Lower lobe of right lung (tissue), 2 donors: ENCODE results near the gene PPP1R27. TPM values are rescaled to one million over a fixed set of nuclear protein-coding genes. Genes with fewer than 3 reads are reported as not detected.
"Not testable (repeated sequence)": the region's sequence is repeated elsewhere in the genome, so short reads cannot be mapped to it uniquely, and the experiment has no call there.

Experiments used
- ATAC-seq, 2 donors: fragments of 200-7000 bp; cut with Tn5 transposase; one replicate each; pipeline ENCODE4 v1.9.1; 2020 to 2022; ENCODE audit warnings: mild to moderate bottlenecking in 2 of 2, moderate library complexity in 2 of 2
- DNase-seq: peaks from one replicate; pipeline ENCODE4 v3.0.0-alpha.2; 2020
- H3K27ac ChIP-seq: fragments of 200-600 bp; one replicate; pipeline ENCODE4 v1.8.0; 2022
- H3K27me3 ChIP-seq: fragments of 200-600 bp; one replicate; pipeline ENCODE4 v1.8.0; 2022; ENCODE audit warnings: low read depth
- H3K36me3 ChIP-seq: fragments of 200-600 bp; one replicate; pipeline ENCODE4 v1.8.0; 2022; ENCODE audit warnings: mild to moderate bottlenecking
- H3K4me1 ChIP-seq: fragments of 200-600 bp; one replicate; pipeline ENCODE4 v1.8.0; 2022
- H3K4me3 ChIP-seq: fragments of 200-600 bp; one replicate; pipeline ENCODE4 v1.8.0; 2022; ENCODE audit warnings: mild to moderate bottlenecking
- H3K9me3 ChIP-seq: fragments of 200-600 bp; one replicate; pipeline ENCODE4 v1.8.0; 2022
- CTCF ChIP-seq: fragments of 200-600 bp; IDR thresholded peaks from one replicate; pipeline ENCODE4 v1.8.0; 2022; ENCODE audit warnings: antibody characterized with exemption, mild to moderate bottlenecking
- intact Hi-C: fragments of 100-400 bp; cut with DNase I; formaldehyde crosslinking; loops from one replicate; pipeline ENCODE4 v1.11.0; 2022
- total RNA-seq: library from RNA; stranded (reverse); fragmentation: NEBNext Ultra II Directional; extraction: Animal tissue kit (Norgen Biotek cat#: 25700); gene quantifications from one replicate; pipeline ENCODE4 v1.2.1, GENCODE V29; 2021
- donor health status: DM: no; HTN: yes; CAD: no; lungs with severe emphysema.

The PPP1R27 gene
- total RNA-seq, 1 donor from 2014 or later: not detected

DNA sequence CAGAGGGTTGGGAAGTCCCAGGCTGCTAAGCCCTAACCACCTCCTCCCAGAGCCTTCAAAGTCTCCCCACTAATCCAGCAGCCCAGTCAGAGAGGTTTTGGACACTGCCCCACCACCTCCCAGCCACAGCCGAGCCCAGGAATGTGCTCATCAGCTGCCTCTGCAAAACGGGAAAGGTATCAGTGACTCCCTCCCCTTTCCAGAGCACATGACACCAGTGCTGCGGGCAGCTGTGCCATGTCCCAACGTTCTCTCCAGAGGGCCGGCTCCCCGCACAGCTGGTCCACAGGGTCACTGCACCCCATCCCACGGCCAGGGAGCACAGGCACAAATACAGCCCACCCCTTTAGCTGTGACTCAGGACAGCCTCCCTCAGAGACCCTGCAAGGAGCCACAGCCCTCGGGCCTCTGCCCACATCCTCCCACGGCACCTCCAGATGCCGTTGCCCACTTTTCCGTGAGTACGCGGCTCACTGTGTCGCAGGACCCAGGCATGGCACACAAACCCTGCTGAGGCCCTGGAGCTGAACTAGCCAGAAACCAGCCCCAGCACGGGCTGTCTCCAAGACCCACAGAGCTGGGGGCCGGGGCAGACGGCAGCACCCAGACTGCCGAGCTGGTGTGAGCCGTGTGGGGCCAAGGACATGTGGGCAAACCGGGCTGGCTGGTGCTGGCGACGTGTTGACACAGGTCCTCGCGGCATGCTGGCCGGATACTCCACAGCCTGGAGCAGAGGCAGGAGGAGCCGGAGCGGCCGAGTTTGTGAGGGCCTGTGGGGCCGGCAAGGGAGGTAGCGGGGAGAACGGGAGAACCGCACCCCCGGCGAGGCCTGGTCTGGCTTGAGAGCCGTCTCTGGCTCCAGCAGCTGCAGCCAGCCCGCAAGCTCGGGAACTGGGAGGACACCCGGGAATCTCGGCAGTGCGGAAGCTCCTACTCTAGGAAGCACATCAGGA is 6.3 kb upstream of the PPP1R27 start:
- Histone ChIP-seq H3K9me3 (no peaks in the 10 kb centered on the region), H3K27me3 (no peaks in the 10 kb centered on the region), H3K36me3 (peaks cover 39% of the 10 kb centered on the region), H3K27ac (no peak overlapping the region), H3K4me3 (no peak overlapping the region), H3K4me1 (no peaks in the 10 kb centered on the region)
- intact Hi-C loops: no loop called here
- TF ChIP-seq CTCF: no peak
- peak; percentile 67 for DNase-seq
- peak; percentile 39 to 57 for ATAC-seq

GRCh38 chr17:81840059-81840458 is 5.2 kb upstream of the PPP1R27 start:
- H3K27ac ChIP-seq, intact Hi-C loops, H3K4me1 ChIP-seq, H3K9me3 ChIP-seq, H3K27me3 ChIP-seq, DNase-seq, H3K4me3 ChIP-seq, ATAC-seq: not testable (repeated sequence)
- H3K36me3 ChIP-seq: peaks cover 28% of the 10 kb centered on the region

- ATAC-seq (no peak), DNase-seq (no peak)
- no peak for TF ChIP-seq CTCF
- Histone ChIP-seq H3K4me1 (no peaks in the 10 kb centered on the region), H3K27me3 (no peaks in the 10 kb centered on the region), H3K9me3 (no peaks in the 10 kb centered on the region), H3K36me3 (peaks cover 21% of the 10 kb centered on the region), H3K4me3 (no peak overlapping the region), H3K27ac (no peak overlapping the region)
- intact Hi-C loops: no loop called here
Measured at GRCh38 chr17:81839301-81839700, 4.5 kb upstream of the PPP1R27 start.

DNA sequence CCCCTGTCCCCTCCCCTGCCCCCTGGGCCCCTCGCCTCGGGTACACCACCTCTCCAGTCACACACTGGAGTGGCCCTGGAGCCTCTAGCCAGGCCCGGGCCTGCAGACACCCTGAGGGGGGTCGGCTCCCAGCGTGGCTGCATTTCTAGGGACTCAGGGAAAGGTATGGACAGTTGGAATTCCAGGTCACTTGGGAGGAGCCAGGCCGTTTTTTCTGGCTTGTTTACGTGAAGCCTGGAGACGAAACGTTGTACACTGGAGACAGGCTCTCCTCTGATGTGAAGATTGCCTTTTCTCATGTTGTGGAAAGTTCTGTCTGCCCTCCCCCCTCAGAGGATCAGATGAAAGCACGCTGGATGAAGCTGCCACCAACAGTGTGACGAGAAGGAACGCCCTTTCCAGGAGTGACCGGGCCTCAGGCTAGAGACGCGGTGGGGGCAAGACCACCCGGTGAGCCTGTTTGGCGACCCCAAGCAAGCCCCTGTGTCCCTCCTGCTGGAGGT is 4.0 kb upstream of the PPP1R27 start:
- ATAC-seq: no peak
- intact Hi-C loops: no loop called here
- peaks cover 16% of the 10 kb centered on the region for H3K36me3 ChIP-seq
- no peaks in the 10 kb centered on the region for H3K27me3 ChIP-seq
- no peaks in the 10 kb centered on the region for H3K9me3 ChIP-seq
- no peak overlapping the region for H3K4me3 ChIP-seq
- no peak overlapping the region for H3K27ac ChIP-seq
- H3K4me1 ChIP-seq: peaks cover 5% of the 10 kb centered on the region
- no peak for TF ChIP-seq CTCF
- no peak for DNase-seq

GRCh38 chr17:81837641-81838040 is 2.8 kb upstream of the PPP1R27 start:
- DNase-seq: peak; percentile 56

More at GRCh38 chr17:81837641-81838040, 2.8 kb upstream of the PPP1R27 start:
- Histone ChIP-seq H3K27ac (no peak overlapping the region), H3K9me3 (no peaks in the 10 kb centered on the region), H3K4me3 (no peak overlapping the region), H3K27me3 (no peaks in the 10 kb centered on the region), H3K4me1 (peaks cover 8% of the 10 kb centered on the region), H3K36me3 (peaks cover 4% of the 10 kb centered on the region)
- intact Hi-C loops: no loop called here
- no peak for TF ChIP-seq CTCF
- no peak for ATAC-seq
